ENCODE data around the gene KRTAP10-2.

The KRTAP10-2 gene

DNA sequence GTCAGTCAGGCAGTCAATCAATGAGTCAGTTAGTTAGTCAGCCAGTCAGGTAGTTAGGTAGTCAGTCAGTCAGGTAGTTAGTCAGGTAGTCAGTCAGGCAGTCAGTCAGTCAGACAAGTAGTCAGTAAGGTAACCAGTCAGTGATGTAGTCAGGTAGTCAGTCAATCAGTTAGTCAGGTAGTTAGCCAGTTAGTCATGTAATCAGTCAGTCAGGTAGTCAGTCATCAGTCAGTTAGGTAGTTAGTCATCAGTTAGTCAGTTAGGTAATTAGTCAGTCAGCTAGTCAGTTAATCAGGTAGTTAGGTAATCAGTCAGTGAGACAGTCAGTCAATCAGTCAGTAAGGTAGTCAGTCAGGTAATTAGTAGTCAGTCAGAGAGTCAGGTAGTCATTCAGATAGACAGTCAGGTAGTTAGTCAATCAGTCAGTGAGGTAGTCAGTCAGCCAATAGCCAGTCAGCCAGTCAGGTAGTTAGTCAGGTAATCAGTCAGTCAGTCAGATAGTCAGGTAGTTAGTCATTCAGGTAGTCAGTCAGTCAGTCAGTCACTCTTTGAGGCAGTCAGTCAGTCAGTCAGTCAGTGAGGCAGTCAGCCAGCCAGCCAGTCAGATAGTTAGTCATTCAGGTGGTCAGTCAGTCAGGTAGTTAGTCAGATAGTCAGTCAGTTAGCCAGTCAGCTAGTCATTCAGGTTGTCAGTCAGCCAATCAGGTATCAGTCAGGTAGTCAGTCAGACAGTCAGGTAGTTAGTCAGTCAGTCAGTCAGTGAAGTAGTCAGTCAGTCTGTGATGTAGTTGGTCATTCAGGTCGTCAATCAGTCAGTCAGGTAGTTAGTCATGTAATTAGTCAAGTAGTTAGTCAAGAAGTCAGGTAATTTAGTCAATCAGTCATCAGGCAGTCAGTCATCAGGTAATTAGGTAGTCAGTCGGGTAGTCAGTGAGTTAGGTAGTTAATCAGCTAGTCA lies 26.6 kb downstream of the KRTAP10-2 start:
- no peak for DNase-seq

DNA sequence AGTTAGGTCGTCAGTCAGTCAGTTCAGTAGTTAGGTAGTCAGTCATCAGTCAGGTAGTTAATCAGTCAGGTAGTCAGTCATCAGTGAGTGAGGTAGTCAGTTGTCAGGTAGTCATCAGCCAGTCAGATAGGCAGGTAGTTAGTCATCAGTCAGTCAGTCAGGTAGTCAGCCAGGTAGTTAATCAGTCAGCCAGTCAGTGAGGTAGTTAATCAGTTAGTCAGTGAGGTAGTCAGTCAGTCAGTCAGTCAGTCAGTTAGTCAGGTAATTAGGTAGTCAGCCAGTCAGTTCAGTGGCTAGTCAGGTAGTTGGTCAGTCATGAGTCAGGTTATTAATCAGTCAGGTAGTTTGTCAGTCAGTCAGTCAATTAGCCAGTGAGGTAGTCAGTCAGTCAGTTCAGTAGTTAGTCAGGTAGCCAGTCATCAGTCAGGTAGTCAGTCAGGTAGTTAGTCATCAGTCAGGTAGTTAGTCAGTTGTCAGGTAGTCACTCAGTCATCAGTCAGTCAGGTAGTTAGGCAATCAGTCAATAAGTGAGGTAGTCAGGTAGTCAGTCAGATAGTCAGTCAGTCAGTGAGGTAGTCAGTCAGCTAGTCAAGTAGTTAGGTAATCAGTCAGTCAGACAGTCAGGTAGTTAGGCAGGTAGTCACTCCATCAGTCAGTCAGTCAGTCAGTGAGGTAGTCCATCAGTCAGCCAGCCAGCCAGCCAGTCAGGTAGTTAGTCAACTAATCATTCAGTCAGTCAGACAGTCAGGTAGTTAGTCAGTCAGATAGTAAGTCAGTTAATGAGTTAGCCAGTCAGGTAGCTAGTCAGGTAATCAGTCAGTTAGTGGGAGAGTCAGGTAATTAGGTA lies 27.5 kb downstream of the KRTAP10-2 start:
- no peak for DNase-seq

DNA sequence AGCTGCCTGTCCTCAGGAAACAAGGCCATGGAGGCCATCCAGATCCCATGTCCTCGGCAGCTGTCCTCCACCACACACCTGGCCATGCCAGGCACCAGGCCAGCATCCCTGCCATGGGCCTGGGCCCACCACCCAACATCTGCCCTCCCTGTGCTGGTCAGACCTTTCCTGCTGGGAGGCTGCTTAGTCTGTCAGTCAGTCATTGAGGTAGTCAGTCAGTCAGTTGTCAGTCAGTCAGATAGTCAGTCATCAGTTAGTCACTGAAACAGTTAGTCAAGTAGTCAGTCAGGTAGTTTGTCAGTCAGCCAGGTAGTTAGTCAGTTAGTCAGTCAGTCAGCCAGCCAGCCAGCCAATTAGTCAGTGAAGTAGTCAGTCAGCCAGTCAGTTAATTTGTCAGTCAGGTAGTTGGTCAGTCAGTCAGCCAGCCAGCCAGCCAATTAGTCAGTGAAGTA lies 28.5 kb downstream of the KRTAP10-2 start:
- DNase-seq = no peak

DNA sequence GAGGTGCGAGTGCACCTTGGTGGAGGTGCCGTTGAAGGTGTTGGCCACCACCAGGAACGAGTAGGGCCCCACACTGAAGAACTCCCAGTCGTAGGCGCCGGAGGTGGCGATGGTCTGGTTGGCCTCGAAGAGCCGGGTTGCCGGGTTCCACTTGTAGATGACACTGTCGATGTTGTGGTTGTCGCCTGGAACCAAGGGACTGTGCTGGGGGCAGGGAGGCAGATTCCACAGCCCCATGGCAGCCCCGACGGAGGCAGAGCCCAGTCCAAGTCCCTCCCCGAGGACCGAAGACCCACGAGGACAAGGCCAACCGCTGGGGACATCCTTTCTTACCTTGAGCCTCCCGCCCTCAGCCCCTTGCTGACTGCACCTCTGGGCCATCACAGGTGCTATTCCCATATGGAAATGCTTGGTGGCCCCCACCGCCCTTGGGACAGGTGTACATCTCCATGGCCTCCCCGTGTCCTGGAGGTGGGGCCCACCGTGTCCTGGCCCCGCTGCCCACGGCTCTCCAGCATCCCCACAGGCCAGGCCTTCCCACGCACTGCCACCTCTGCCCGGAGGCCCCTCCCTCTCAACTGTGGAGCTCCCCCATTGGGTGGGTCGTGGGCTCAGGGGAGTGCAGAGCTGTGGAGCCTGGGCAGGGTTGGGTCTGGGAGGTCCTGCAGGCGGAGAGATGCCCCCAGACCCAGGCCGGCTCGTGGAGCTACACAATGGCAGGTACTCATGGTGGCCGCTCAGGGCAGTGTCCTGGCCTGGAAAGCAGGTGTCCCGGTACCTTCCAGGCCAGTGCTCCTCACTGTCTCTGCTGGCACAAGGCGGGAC lies 29.2 kb downstream of the KRTAP10-2 start:
- DNase-seq = no peak

DNA sequence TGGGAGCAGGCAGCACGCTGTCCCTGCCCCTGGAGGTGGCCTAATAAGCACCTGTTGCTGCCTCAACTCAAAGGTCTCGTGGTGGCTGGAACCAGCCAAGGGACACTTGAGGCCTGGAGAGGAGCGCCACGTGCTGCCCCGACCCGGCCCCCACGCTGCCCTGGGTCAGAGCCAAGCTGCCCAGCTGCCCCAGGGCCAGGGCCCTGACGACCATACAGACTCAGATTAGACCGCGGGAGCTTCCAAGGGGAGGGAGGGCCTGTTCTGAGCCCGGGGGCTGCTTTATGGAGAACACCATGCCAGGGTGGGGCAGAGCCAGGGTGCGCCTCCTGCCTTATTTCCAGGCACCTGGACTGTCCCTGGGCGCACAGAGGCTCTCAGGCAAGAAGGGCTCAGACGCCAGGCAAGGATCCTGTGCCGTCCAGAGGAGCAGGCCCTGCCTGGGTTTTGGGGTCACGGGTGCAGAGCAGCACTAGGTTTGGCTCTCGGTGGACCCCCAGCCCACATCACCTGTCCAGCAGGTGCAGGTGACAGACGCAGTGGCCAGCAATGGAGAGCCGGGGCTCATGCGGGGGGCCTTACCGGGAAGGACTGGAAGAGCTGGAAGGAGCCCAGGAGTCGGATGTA lies 29.9 kb downstream of the KRTAP10-2 start:
- no peak for DNase-seq

DNA sequence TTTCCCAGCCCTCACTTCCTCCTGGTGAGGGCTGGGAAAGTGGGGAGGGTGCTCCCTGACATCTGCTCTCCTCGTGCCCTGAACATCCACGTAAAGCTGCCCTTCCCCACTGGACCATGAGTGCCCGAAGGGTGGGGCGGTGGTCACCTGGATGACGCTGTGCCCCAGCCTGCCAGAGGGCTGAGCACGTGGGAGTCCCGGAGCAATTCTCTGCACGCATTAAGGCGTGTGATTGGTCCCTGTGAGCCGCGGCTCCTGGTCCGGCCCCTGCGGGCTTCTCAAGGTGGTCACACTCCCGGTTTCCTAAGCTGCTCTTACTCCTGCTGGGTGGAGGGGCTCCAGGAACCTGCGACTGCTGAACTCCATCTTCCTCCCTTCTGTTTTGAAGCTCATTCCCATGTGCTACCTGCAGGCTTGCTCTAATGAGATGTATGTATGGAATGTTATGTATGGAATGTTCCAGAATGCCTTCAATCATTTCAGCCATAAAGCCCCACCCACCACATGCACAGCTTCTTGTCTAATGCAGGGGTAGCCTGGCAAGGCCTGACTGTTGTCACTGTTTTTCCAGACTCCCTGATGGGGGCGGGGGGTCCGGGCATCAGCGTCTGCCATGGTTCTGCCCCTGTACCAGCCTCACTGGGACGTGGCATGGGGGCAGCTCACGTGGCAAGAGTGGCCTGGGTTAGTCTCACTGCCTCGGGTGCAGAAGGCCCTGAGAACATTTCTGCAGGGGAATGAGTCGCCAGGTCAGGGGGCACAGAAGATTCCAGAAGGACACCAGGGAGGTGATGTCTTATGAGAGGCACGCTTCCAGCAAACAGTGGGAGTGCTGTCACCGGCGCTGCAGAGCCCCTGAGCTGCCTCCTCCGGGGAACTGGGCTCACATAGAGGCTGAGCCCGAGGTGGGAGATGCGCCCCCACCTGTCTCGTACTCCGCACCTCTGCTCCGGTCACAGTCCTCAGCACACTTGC lies 30.7 kb downstream of the KRTAP10-2 start:
- no peak for DNase-seq

DNA sequence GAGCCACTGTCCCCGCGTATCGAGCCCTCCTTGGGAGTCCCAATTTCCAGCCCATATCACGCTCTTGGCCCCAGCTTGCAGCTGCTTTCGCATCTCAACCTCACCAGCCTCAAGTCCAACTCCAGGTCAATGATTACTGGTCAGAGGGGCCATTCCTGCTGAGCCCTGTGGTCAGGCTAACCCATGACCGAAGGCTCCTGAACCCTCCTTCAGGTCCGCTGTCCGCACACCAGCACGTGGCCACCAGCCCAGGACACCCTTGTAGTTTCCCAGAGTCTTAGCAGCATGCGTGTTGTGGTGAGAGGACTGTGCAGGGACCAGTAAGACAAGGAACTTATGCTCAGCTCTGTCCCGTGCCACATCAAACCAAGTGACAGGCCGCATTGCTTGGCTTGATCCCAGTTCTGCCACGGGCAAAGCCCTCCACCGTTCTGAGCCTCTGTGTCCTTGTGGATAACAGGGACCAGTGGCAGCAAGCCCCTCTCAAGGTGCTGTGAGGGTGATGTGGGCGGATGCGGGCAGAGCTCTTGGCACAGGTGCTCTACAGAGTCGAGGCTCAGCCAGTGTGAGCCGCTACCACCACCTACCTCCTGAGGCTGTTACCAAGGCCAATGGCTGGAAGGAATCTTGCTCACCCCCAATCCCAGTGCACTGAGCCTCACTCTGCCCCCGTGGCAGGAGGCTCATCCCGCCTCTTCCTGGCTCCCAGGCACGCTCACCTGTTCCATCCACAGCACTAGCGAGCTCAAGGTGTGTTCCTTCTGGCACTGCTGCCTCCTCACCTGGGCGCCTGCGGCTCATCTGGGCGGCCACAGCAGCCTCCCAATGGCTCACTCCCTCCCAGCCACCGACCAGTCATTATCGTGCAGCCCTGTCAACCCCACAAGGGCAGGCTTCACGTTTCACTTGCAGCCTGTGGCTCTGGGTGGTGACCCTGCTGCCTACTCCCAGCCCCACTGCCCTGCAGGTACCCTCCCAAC lies 31.7 kb downstream of the KRTAP10-2 start:
- no peak for DNase-seq

DNA sequence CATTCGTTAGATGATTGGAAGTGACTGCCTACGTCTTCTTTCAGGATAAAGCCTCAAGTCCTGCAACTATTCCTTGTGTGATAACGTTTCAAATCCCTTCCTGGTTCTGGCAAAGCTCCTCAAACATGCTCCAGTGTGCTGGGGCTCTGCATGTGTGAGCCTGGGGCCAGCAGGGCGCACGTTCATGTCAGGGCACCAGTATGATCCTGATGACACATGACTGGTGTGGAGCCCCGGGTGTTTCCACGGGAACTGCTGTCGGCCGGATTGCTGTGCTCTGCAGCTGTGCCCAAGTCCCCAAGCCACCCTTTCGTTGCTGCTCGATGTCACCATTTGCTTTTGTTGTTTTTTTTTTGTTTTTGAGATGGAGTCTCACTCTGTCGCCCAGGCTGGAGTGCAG lies 32.6 kb downstream of the KRTAP10-2 start:
- no peak for DNase-seq

DNA sequence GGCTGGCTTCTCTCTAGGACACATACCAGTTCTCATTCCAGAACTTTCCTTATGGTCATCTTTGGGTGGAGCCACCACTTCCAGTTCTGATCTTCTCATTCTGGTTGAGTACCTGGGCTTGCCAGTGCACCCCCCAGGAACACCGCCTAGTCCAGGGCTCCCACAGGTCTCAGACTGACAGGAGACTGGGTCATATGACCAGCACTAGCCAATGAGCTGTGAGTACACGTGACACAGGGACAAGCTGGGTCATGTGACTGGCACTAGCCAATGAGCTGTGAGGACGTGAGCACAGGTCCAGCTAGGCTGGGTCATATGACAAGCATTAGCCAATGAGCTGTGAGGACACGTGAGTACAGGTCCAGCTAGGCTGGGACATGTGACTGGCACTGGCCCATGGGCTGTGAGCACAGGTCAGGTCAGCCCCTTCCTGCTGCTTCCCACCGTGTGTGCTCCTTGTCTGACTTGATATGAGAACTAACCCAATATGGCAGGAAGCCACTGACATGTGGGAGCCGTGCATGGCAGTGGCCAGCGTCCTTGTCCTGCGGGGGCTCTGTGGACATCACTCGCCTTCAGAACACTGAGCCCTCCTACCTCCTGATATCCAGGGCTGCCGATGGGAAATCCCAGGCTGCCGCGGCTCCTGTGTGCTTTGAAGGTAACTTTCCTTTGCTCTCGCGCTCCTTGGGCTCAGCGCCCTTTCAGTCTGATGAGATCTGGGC lies 34.0 kb downstream of the KRTAP10-2 start:
- no peak for DNase-seq

DNA sequence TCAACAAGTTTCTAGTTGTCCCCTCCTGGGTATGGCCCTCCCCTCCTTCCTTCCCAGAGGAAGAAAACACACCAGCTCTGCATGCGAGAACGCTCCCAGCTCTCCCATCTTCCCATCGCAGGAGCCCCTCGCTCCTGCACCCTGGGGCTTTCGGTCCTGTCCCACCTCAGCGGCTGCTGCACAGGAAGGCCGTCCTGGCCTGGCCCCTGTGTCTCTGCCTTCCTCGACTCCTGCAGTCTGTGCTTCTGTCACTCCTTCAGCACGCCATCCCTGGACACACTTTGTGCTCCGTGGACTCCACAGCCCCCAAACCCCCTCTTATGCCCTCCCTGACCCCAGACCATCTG lies 34.5 kb downstream of the KRTAP10-2 start:
- no peak for DNase-seq

DNA sequence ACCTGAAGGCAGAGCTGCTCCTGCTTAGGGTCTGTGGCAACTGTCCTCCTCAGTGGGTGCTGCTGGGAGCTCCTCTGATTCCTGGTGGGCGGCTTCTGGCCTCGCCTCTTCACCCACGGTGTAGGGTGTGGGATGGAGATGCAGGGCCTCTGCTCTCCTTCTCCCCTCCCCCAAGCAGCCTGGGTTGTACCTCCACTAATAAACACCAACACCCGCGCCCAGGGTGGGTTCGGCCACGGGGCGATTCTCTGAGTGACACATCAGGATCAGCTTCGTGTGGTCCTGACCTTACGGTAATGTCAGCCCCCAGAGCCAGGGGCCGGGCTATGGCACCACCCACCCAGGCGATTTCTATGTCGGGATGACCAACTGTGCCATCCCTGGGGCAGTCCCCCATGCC lies 35.0 kb downstream of the KRTAP10-2 start:
- no peak for DNase-seq

DNA sequence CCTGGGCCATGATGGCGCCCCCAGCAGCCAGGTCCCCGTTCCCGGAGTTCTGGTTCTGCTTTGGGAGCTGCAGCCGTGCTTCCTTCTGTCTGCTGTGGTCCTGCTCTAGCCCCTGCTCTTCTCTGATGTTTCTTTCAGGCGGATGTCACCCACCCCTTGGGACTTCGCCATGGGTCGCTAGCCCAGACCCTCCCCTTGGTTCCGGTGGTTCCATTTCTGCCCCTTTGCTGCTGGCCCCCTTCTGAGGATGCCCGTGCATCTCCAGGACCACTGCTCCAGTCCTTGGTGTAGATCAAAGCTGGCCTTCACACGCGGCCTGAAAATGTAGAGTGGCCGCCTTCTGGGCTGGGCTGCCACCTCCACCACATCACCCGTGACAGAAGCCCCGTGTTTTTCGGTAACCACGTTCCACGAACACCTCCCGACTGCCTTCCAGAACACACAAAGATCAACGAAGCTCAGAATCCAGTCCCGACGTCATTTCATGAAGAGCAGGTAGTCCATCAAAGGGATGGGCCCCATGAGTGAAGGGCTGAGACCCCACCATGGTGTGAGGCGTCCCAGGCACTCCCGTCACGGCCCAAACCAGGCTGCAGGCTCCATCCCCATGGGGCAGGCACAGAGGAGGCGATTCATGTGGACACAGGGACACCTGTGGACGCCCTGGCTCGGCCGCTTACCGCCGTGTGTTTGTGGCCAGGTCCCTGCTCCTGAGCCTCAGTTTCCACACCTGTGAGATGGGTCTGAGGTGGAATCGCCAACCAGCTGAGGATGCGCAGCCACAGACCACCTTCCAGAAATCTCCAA lies 35.7 kb downstream of the KRTAP10-2 start:
- no peak for DNase-seq

DNA sequence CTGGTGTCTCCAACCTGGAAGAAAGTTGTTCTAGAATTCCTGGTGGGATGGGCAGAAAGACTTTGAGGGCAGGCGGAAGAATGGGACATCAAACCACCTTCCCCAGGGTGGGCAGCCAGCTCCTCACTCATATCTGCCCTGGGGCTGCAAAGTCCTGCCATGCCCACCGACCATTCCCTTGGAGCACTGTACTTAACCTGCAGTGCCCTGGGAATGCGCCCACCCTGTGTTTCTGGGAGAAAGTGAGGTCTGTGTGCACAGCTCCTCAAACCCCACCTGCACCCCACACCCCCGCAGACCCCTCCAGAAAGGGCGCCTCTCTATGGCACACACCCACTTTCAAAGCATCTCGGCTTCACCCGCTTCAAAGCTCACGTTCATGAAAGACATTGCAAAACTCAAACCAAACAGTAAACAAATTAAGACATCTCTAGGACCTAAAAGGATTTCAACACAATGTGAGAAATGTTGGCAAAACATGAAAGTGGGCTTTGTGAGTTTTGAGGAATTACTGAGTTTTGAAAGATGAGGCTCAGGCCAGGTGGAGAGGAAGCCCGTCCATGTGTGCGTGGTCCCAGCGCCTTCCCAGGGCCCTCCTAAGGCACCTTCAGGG lies 36.5 kb downstream of the KRTAP10-2 start:
- DNase-seq = no peak

DNA sequence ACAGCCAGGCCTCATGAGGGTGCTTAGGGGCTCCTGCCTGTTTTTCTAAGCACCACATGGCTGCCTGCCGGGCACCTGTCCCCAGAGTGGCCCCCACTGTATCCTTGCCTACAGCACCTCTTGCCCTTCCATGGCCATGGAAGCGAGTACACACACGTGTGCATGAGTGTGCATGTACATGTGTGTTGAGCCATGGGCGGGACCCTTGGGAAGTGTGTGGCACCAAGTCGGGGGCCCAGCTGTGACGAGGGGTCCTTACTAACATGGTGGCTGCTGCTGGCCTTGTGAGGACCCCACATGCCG lies 37.1 kb downstream of the KRTAP10-2 start:
- DNase-seq = no peak

DNA sequence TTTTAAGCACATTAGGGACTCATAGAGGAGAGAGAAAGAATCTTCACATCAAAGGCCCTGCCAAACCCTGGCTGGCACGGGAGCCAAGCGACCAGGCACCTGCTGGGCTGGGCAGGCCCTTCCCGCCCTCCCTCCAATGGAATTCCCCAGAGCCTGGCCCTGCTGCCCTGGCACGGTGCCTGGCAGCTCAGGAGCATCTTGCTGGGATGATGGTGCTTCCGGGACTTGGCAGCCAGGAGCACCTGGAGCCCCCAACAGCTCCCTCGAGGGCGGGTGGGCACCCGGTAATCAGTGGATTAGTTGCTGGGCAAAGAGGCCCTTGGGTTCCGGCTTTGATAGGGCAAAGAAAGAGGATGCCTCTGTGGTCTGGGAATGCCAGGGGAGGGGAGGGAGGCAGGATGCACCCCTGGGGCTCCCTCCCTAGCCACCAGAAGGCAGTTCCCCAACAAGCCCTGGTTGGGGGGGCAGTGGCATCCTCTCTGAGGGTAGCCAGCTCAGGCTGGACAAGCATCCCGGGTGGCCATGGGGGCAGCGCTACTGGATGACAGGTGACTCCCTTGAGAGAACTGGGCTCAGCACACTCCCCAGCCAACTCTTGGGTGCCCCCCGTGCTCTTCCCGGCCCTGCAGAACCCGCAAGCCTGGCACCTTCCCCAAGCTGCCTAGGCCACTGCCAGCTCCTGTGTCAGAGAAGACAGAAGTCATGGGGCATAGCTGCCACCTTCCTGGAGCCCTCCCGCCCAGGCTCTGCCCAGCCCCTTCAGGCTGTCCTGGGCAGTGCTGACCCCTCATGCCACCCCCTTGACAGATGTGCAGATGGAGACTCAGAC lies 37.7 kb downstream of the KRTAP10-2 start:
- no peak for DNase-seq

DNA sequence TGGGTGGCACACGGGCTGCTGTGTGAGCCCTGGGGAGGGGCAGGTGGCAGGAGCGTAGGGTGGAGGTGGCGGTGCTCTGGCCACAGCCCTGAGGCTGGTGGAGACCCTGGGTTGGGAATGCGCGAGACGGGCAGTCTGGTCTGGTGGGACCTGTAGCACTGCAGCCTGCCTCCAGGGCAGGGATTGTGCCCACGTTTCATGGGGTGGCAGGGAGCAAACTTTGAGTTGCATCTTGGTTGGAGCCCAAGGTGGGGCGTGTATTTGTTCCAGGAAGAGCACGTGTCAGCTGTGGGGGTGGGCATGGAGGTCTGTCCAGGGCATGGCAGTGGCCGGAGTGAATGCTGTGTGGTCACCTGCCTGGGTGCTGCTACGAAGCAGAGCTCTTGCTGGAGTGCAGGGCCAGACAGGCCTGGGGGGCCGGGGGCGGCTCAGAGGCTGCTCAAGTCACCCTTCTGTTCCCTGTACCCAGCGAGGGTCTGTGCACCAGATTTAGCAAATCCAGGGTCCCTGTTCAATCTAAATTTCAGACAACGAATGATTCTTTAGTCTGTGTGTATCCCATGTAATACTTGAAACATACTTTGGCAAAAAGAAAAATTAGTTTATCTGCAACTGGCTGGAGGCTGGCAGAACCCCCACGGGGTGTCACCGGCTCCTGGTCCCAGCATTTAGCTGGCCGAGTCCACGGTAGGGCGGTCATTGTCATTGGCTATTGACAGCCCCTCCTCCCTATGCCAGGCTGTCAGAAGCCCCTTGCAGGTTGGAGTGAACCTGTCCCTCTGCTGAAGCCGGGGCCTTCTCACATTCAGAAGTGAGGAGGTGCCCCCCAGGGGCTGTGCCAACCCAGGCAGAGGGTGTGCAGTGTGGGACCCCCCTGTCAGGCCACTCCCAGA lies 38.6 kb downstream of the KRTAP10-2 start:
- DNase-seq = no peak
